Adrenal gland (tissue), 5 donors: ENCODE data around the gene MARK3.

ENCODE experiments used
- POLR2A ChIP-seq, 2 donors: fragments of 450-650 bp; IDR thresholded peaks; one replicate each; pipeline ENCODE4 v1.6.1; 2017; ENCODE audit warnings: antibody characterized with exemption in 2 of 2, mild to moderate bottlenecking in 2 of 2, moderate library complexity in 1 of 2
- TF ChIP-seq, protein P1 (sequence below), 6 experiments: fragments of 450-650 bp in 4 of 6; fragments of 200-600 bp in 2 of 6; sonication (generic) in 1 of 6; IDR thresholded peaks; 1 replicate in 5 of 6; 2 replicates in 1 of 6; pipeline versions ENCODE4 v1.5.1 to v1.8.0; 2016 to 2021; ENCODE audit warnings: antibody characterized with exemption in 6 of 6, mild to moderate bottlenecking in 2 of 6, moderate library complexity in 1 of 6
- donor health status: DM: no; HTN: no; CAD: no.

DNA sequence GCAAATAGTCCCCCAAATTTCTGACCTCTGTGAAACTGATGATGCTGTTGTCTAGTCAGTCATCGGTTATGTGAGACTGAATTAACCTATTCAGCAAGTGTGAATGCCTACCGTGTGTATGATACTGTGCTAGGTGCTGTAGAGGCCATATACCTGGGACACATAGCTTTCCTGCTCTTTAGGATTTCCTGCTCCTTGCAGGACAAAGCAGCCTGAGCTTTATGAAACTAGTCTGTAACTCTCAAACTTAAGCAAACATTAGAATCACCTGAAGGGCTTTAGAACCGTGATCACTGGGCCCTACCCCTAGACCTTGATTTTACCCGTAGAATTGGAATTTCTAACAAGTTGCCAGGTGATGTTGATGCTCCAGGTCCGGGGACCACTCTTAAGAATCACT is 6.9 kb downstream of the MARK3 start:
- TF ChIP-seq, protein P1, sequence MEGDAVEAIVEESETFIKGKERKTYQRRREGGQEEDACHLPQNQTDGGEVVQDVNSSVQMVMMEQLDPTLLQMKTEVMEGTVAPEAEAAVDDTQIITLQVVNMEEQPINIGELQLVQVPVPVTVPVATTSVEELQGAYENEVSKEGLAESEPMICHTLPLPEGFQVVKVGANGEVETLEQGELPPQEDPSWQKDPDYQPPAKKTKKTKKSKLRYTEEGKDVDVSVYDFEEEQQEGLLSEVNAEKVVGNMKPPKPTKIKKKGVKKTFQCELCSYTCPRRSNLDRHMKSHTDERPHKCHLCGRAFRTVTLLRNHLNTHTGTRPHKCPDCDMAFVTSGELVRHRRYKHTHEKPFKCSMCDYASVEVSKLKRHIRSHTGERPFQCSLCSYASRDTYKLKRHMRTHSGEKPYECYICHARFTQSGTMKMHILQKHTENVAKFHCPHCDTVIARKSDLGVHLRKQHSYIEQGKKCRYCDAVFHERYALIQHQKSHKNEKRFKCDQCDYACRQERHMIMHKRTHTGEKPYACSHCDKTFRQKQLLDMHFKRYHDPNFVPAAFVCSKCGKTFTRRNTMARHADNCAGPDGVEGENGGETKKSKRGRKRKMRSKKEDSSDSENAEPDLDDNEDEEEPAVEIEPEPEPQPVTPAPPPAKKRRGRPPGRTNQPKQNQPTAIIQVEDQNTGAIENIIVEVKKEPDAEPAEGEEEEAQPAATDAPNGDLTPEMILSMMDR (IDR thresholded peaks at IDR 0.05): no peak
- no peak for TF ChIP-seq POLR2A (IDR thresholded peaks at IDR 0.05)
